Mucosa of rectum (tissue), 2 donors: ENCODE measurements around the gene TCEANC.
A peak's percentile ranks its signal among the peaks of the same experiment; 100 is the strongest.
"Not testable (repeated sequence)": the region's sequence is repeated elsewhere in the genome, so short reads cannot be mapped to it uniquely, and the experiment has no call there.

Experiments used
- H3K27ac ChIP-seq, 2 donors: one replicate each; pipeline ENCODE4 v1.7.0; 2013; ENCODE audit warnings: inconsistent platforms in 2 of 2, low read depth in 2 of 2, low read length in 2 of 2
- H3K27me3 ChIP-seq, 2 donors: one replicate each; pipeline ENCODE4 v1.7.0; 2013; ENCODE audit warnings: low read length in 2 of 2; ENCODE audit not compliant: control insufficient read depth in 2 of 2, insufficient read depth in 2 of 2
- H3K36me3 ChIP-seq, 2 donors: one replicate each; pipeline ENCODE4 v1.7.0; 2013; ENCODE audit warnings: low read length in 2 of 2; ENCODE audit not compliant: control insufficient read depth in 2 of 2, insufficient read depth in 2 of 2
- H3K4me1 ChIP-seq, 2 donors: one replicate each; pipeline ENCODE4 v1.7.0; 2013; ENCODE audit warnings: low read length in 2 of 2, mild to moderate bottlenecking in 1 of 2; ENCODE audit not compliant: control insufficient read depth in 2 of 2, insufficient read depth in 2 of 2
- H3K4me3 ChIP-seq, 2 donors: one replicate each; pipeline ENCODE4 v1.7.0; 2013; ENCODE audit warnings: low read length in 2 of 2
- H3K9ac ChIP-seq, 2 donors: one replicate each; pipeline ENCODE4 v1.7.0; 2013; ENCODE audit warnings: low read length in 2 of 2, low read depth in 1 of 2, mild to moderate bottlenecking in 1 of 2
- H3K9me3 ChIP-seq, 2 donors: one replicate each; pipeline ENCODE4 v1.7.0; 2013; ENCODE audit warnings: low read length in 2 of 2; ENCODE audit not compliant: control insufficient read depth in 2 of 2
- donor health status: healthy.
- donor health status: Normal muscosa, but diverticular disease.

Gene TCEANC

GRCh38 chrX:13669755-13670154 lies 16.8 kb downstream of the TCEANC start:
- Histone ChIP-seq H3K4me3 (peak overlapping the region; percentile 36 to 44), H3K27me3 (peaks cover 0 to 22% of the 10 kb centered on the region in 2 donors), H3K9ac (peak overlapping the region in 1 of 2 donors; percentile 48), H3K27ac (peak overlapping the region; percentile 74 to 81)
- H3K4me1 ChIP-seq, H3K9me3 ChIP-seq, H3K36me3 ChIP-seq: not testable (repeated sequence)

- H3K9ac ChIP-seq: no peak overlapping the region
- peaks cover 0 to 22% of the 10 kb centered on the region in 2 donors for H3K27me3 ChIP-seq
- no peak overlapping the region for H3K4me3 ChIP-seq
- H3K9me3 ChIP-seq: no peaks in the 10 kb centered on the region
- H3K4me1 ChIP-seq: peaks cover 2 to 4% of the 10 kb centered on the region in 2 donors
- no peak overlapping the region for H3K27ac ChIP-seq
- H3K36me3 ChIP-seq: no peaks in the 10 kb centered on the region
These were observed 17.3 kb downstream of the TCEANC start for GRCh38 chrX:13670197-13670596.

- Histone ChIP-seq H3K27ac (no peak overlapping the region), H3K9me3 (no peaks in the 10 kb centered on the region), H3K27me3 (peaks cover 0 to 12% of the 10 kb centered on the region in 2 donors), H3K4me3 (no peak overlapping the region), H3K36me3 (no peaks in the 10 kb centered on the region), H3K4me1 (peaks cover 2 to 4% of the 10 kb centered on the region in 2 donors), H3K9ac (no peak overlapping the region)
These were observed 20.1 kb downstream of the TCEANC start for GRCh38 chrX:13673016-13673415.

GRCh38 chrX:13676885-13677284 lies 23.9 kb downstream of the TCEANC start:
- Histone ChIP-seq H3K4me1 (no peaks in the 10 kb centered on the region), H3K36me3 (no peaks in the 10 kb centered on the region), H3K9ac (no peak overlapping the region), H3K27ac (no peak overlapping the region), H3K4me3 (no peak overlapping the region), H3K9me3 (no peaks in the 10 kb centered on the region), H3K27me3 (peaks cover 0 to 3% of the 10 kb centered on the region in 2 donors)

GRCh38 chrX:13679700-13680099 lies 26.8 kb downstream of the TCEANC start:
- not testable (repeated sequence) for H3K4me3 ChIP-seq, H3K27me3 ChIP-seq, H3K36me3 ChIP-seq, H3K27ac ChIP-seq, H3K9me3 ChIP-seq, H3K9ac ChIP-seq, H3K4me1 ChIP-seq

GRCh38 chrX:13681595-13681994 lies 28.7 kb downstream of the TCEANC start:
- peaks cover 0 to 3% of the 10 kb centered on the region in 2 donors for H3K27me3 ChIP-seq
- H3K4me3 ChIP-seq: no peak overlapping the region
- H3K9me3 ChIP-seq: no peaks in the 10 kb centered on the region
- H3K27ac ChIP-seq: no peak overlapping the region
- H3K36me3 ChIP-seq: no peaks in the 10 kb centered on the region
- H3K9ac ChIP-seq: no peak overlapping the region
- H3K4me1 ChIP-seq: no peaks in the 10 kb centered on the region

GRCh38 chrX:13684361-13684760 lies 31.4 kb downstream of the TCEANC start:
- Histone ChIP-seq H3K27ac (no peak overlapping the region), H3K9ac (no peak overlapping the region), H3K4me3 (no peak overlapping the region), H3K9me3 (no peaks in the 10 kb centered on the region), H3K36me3 (no peaks in the 10 kb centered on the region), H3K4me1 (peaks cover 0 to 4% of the 10 kb centered on the region in 2 donors), H3K27me3 (peaks cover 0 to 2% of the 10 kb centered on the region in 2 donors)

GRCh38 chrX:13685126-13685763 lies 32.3 kb downstream of the TCEANC start:
- Histone ChIP-seq H3K27ac (no peak overlapping the region), H3K36me3 (no peaks in the 10 kb centered on the region), H3K4me3 (no peak overlapping the region), H3K9me3 (no peaks in the 10 kb centered on the region), H3K4me1 (peaks cover 0 to 4% of the 10 kb centered on the region in 2 donors), H3K27me3 (peaks cover 2% of the 10 kb centered on the region in 2 donors), H3K9ac (no peak overlapping the region)

- no peak overlapping the region for H3K9ac ChIP-seq
- H3K27ac ChIP-seq: no peak overlapping the region
- H3K9me3 ChIP-seq: no peaks in the 10 kb centered on the region
- H3K4me3 ChIP-seq: no peak overlapping the region
- no peaks in the 10 kb centered on the region for H3K36me3 ChIP-seq
- peaks cover 4 to 7% of the 10 kb centered on the region in 2 donors for H3K27me3 ChIP-seq
- peaks cover 0 to 6% of the 10 kb centered on the region in 2 donors for H3K4me1 ChIP-seq
These were observed 34.3 kb downstream of the TCEANC start for GRCh38 chrX:13687203-13687602.

GRCh38 chrX:13688384-13688957 lies 35.5 kb downstream of the TCEANC start:
- H3K27me3 ChIP-seq: peaks cover 4 to 7% of the 10 kb centered on the region in 2 donors
- H3K27ac ChIP-seq: peak overlapping the region; percentile 87 to 93
- peak overlapping the region; percentile 29 to 88 for H3K9ac ChIP-seq
- H3K36me3 ChIP-seq: no peaks in the 10 kb centered on the region
- peaks cover 0 to 14% of the 10 kb centered on the region in 2 donors for H3K4me1 ChIP-seq
- H3K9me3 ChIP-seq: no peaks in the 10 kb centered on the region
- peak overlapping the region; percentile 66 to 77 for H3K4me3 ChIP-seq
